Activated CD4-positive, alpha-beta T cell treated with anti-CD3 and anti-CD28 coated beads for 24 hours (primary cell): ENCODE data around the gene NRG3.
"Not testable (repeated sequence)": the region's sequence is repeated elsewhere in the genome, so short reads cannot be mapped to it uniquely, and the experiment has no call there.

Experiments
- DNase-seq, 2 donors: peaks; one replicate each; pipeline ENCODE4 v3.0.0-alpha.2; 2020; ENCODE audit warnings: low read depth in 2 of 2

The NRG3 gene

DNA sequence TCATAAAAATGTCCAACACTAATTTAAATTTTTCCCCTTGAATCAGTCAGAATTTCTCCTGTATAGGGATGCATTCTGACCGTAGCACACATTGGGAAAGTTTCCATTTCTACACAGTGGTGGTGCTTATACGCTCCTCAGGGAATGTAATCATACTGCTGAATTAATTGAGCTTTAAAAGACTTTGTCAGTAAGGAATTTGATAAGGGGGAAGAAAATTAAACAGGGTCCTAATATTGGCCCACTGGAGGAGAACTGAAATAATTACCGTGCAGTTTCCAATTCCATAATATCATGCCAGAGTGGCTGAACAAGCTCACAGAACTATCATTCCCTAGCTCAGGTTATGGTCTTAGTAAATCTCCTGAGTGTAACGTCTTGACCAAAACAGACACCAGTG, 1041.9 kb downstream of the NRG3 start:
- no peak for DNase-seq

- DNase-seq, result no peak
Measured at GRCh38 chr10:82918022-82918421, 1043.0 kb downstream of the NRG3 start.

- no peak for DNase-seq
Measured at GRCh38 chr10:82922046-82922445, 1047.1 kb downstream of the NRG3 start.

- no peak for DNase-seq
Measured at GRCh38 chr10:82922755-82923154, 1047.8 kb downstream of the NRG3 start.

DNA sequence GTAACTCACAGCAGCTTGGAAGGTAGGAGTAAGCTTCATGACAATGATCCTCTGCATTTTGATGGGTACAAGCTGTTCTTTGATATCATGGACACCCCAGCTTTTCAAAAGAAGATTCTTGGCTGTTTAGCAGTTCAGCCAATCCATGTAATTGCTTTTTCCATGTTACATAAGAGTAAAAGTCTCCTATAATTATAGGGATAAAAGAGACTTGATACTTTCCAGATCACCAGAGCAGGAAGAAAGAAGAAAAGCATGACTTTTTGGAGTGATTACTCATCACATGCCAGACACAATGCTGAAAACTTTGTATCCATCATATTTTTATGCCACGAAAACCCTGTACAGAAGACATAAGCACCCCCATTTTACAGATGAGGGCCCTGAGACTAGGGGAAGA, 1049.7 kb downstream of the NRG3 start:
- DNase-seq, result no peak

DNA sequence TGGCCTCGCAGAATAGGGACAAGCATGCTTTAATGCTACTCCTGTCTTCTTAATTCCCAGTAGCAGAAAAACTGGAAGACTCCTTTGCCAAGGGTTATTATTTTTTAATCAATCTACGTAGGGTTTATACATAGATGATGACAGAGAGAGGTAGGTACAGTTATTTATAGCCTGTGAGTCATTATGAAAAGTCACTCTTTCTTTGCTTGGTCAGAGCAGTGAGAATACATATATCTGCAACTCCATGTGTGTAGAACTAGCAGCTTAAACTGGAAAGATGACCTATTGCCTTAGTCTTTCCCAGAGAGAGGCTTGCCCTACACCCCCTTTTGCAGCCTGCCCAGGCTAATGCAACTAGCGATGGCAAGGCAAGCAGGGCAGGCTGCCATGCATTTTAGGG, 1050.6 kb downstream of the NRG3 start:
- DNase-seq, result no peak

GRCh38 chr10:82932451-82932850, 1057.5 kb downstream of the NRG3 start:
- DNase-seq, result no peak

DNA sequence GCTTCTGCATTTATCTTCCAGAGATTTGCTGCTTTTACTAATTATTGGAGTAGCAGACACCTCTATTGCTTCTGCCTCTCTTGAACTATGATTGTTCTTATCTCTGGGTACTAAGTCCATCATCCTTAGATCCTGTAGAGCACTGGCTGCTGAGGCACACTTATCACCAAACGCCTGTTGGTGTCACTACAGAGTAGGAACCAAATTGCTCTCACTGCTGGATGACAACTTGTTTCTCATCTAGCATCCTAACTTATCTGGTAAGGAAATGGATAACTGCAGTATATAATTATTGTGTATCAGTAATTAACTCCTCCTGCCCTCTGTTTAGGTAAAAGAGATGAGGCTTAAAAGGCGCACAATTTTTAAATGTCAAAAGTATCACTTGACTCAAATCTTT, 1059.4 kb downstream of the NRG3 start:
- no peak for DNase-seq

DNA sequence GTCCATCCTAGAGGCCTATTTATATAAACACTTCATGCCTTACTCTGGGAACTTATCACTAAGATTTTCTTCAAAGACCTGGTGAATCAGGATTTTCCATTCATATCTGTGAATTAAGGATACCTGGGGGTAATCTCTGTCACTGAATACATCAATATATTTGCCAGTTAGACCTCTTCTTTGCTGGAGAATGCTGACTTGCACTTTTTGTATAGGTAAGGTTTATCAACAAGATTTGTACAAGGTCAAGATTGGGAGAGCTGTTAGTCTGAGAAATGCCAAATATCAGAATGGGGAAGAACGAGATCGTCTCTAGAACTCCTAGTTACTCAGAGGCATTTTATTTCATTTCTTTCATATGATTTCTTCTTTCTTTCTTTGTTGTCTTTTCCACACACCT, 1060.0 kb downstream of the NRG3 start:
- DNase-seq, result no peak

GRCh38 chr10:82938331-82938730, 1063.3 kb downstream of the NRG3 start:
- DNase-seq, result no peak

GRCh38 chr10:82942286-82943099, 1067.5 kb downstream of the NRG3 start:
- no peak for DNase-seq

DNA sequence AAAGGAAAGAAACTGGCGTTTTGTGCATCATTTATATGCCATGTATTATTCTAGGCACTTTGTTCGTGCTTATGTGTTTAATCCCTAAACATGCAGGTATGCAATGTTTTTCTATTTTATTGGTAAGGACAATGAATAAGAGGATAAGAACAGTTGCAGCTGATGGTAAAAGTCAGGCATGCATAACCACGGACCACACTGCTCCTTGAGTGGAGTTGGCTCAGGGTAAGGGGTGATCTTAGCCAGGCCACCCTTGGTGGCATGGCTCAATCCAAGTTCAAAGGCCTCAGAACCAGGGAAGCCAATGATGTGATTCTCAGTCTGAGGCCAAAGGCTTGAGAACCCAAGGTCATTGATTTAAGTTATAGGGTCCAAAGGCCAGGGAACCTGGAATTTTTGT, 1068.1 kb downstream of the NRG3 start:
- no peak for DNase-seq

GRCh38 chr10:82949816-82950575, 1075.0 kb downstream of the NRG3 start:
- DNase-seq, result no peak

DNA sequence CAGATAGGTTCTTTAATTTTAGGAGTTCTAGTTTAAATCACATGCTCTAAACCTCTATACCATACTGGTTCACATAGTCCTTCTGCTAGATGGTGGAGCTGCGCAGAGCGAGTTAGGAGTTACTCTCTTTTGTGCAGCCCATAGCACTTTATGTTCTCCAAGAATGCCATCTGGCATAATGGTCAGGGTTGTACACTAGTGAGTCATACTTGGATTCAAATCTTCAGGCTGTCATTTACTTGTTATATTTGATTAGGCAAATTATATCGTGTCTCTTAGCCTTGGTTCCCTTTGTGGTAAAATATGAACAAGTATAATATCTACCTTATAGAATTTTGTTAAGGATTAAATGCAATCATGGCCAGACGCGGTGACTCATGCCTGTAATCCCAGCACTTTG, 1078.3 kb downstream of the NRG3 start:
- DNase-seq, result no peak

DNA sequence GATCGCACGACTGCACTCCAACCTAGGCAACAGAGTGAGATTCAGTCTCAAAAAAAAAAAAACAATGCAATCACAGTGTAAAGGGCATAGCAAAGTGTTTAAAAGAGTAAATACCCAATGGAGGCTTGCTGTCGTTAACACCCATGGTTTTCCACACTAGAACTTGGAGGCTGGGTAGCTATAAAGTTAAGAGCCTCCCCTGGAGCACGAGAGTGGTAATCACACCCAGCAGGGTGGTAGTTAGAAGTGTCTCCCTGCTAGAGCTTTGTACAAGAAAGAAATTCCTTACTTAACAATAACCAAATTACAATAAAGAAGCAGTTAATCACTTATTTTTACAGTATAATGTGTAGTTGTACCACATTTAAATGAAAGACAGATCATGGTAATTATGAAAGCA, 1078.9 kb downstream of the NRG3 start:
- DNase-seq, result no peak

- not testable (repeated sequence) for DNase-seq
Measured at GRCh38 chr10:82960421-82961060, 1085.5 kb downstream of the NRG3 start.

GRCh38 chr10:82961864-82962263, 1086.9 kb downstream of the NRG3 start:
- DNase-seq, result no peak

GRCh38 chr10:82966130-82966529, 1091.1 kb downstream of the NRG3 start:
- no peak for DNase-seq

GRCh38 chr10:82968533-82968932, 1093.5 kb downstream of the NRG3 start:
- DNase-seq, result no peak

DNA sequence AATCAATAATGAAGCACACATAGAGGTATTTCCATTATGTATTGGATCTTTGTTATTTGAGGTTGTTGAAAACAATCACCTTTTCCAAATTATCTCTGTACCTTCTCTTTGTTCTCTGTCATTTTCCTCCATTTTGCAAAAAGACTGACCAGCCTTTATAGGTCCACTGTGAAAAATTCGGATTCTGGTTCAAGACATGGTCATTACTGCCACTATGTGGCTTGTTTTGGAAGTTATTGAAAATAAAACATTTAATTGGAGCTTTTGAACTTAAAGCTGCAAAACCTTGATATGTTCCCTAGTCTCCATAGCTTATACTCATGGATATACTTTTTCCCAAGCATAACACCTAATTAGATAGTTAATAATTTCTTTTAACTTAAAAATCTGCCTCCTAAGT, 1094.4 kb downstream of the NRG3 start:
- DNase-seq, result no peak

DNA sequence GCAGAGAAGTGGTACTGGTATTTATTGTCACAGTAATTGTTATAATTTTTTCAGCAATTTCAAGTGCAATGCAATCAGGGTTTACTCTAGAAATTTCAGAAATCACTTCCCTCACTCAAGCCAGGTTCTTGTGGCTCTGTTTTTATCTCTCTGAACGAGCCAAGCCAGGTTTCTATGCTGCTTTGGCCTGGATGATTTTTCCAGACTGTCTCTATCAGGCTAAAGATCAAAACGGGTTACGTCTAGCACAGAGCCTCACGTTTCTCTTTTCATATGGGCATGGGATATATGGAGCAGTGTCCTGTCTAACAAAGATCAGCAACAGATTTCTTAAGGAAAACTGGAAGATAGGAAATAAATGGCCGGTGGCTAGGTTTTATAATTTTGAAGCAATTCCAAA, 1105.3 kb downstream of the NRG3 start:
- DNase-seq, result no peak

GRCh38 chr10:82981137-82981723, 1106.2 kb downstream of the NRG3 start:
- DNase-seq, result no peak
